Hepatocyte (in vitro differentiated cells): ENCODE data around the gene SYTL3. TPM values are rescaled to one million over a fixed set of nuclear protein-coding genes. Genes with fewer than 3 reads are reported as not detected.

Experiments used
- DNase-seq: peaks from one replicate; pipeline ENCODE4 v3.0.0-alpha.2; 2016; ENCODE audit warnings: low spot score
- H2AFZ ChIP-seq: fragments of 200-600 bp; sonication (generic); 2 replicates; pipeline ENCODE4 v1.6.0; 2016; ENCODE audit warnings: antibody characterized with exemption, mild to moderate bottlenecking
- H3K27ac ChIP-seq: fragments of 200-600 bp; sonication (generic); 2 replicates; pipeline ENCODE4 v1.5.1; 2016; ENCODE audit warnings: mild to moderate bottlenecking
- H3K27me3 ChIP-seq: fragments of 200-600 bp; sonication (generic); 2 replicates; pipeline ENCODE4 v1.6.1; 2016
- H3K36me3 ChIP-seq: fragments of 200-600 bp; sonication (generic); replicated peaks from 2 replicates; pipeline ENCODE4 v1.5.1; 2016; ENCODE audit warnings: low read depth; ENCODE audit not compliant: insufficient read depth
- H3K4me1 ChIP-seq: fragments of 200-600 bp; sonication (generic); 2 replicates; pipeline ENCODE4 v1.5.1; 2016; ENCODE audit warnings: mild to moderate bottlenecking, moderate library complexity; ENCODE audit not compliant: insufficient read depth
- H3K4me2 ChIP-seq: fragments of 200-600 bp; sonication (generic); 2 replicates; pipeline ENCODE4 v1.6.0; 2016
- H3K4me3 ChIP-seq: fragments of 200-600 bp; sonication (generic); 2 replicates; pipeline ENCODE4 v1.5.1; 2016; ENCODE audit warnings: mild to moderate bottlenecking
- H3K79me2 ChIP-seq: fragments of 200-600 bp; sonication (generic); 2 replicates; pipeline ENCODE4 v1.6.0; 2017; ENCODE audit warnings: mild to moderate bottlenecking
- H3K9me2 ChIP-seq: fragments of 200-600 bp; sonication (generic); replicated peaks from 2 replicates; pipeline ENCODE4 v1.6.0; 2017; ENCODE audit warnings: mild to moderate bottlenecking; ENCODE audit not compliant: insufficient read depth
- H3K9me3 ChIP-seq: fragments of 200-600 bp; sonication (generic); 2 replicates; pipeline ENCODE4 v1.5.1; 2016; ENCODE audit warnings: low read depth, mild to moderate bottlenecking
- H4K20me1 ChIP-seq: fragments of 200-600 bp; sonication (generic); 2 replicates; pipeline ENCODE4 v1.6.0; 2016; ENCODE audit warnings: mild to moderate bottlenecking; ENCODE audit not compliant: insufficient read depth, poor library complexity, severe bottlenecking
- EZH2 ChIP-seq: fragments of 200-600 bp; sonication (generic); IDR thresholded peaks from 2 replicates; pipeline ENCODE4 v1.6.1; 2016; ENCODE audit warnings: antibody characterized with exemption, mild to moderate bottlenecking, borderline replicate concordance
- EZH2phosphoT487 ChIP-seq: fragments of 200-600 bp; sonication (generic); IDR thresholded peaks from one replicate; pipeline ENCODE4 v1.6.1; 2018; ENCODE audit warnings: antibody characterized with exemption, mild to moderate bottlenecking, low read depth, moderate library complexity; ENCODE audit not compliant: unreplicated experiment, severe bottlenecking
- WGBS: methylation state at CpG from one replicate; pipeline ENCODE4 v1.1.6; 2016; ENCODE audit warnings: low lambda C conversion rate; ENCODE audit errors: missing lambda C conversion rate; 5-methylcytosine and 5-hydroxymethylcytosine counted together
- polyA plus RNA-seq: library from polyadenylated mRNA; unstranded; fragments of >200 nt; fragmentation: Nextera tagmentation; extraction: Ambion mirVana; gene quantifications from 2 replicates; pipeline ENCODE4 v1.2.1, GENCODE V29; 2016
- total RNA-seq: library from RNA; depleted of rRNA; stranded (reverse); fragments of >200 nt; gene quantifications from 2 replicates; pipeline ENCODE4 v1.2.3, GENCODE V29; 2014
- TF ChIP-seq, protein P1 (sequence below): fragments of 200-600 bp; sonication (generic); IDR thresholded peaks from 2 replicates; pipeline ENCODE4 v1.5.1; 2016; ENCODE audit warnings: antibody characterized with exemption, mild to moderate bottlenecking; ENCODE audit not compliant: poor library complexity

The SYTL3 gene
- total and polyA plus RNA-seq, 2 experiments from 2014 or later: 1.4 to 1.5 TPM

DNA sequence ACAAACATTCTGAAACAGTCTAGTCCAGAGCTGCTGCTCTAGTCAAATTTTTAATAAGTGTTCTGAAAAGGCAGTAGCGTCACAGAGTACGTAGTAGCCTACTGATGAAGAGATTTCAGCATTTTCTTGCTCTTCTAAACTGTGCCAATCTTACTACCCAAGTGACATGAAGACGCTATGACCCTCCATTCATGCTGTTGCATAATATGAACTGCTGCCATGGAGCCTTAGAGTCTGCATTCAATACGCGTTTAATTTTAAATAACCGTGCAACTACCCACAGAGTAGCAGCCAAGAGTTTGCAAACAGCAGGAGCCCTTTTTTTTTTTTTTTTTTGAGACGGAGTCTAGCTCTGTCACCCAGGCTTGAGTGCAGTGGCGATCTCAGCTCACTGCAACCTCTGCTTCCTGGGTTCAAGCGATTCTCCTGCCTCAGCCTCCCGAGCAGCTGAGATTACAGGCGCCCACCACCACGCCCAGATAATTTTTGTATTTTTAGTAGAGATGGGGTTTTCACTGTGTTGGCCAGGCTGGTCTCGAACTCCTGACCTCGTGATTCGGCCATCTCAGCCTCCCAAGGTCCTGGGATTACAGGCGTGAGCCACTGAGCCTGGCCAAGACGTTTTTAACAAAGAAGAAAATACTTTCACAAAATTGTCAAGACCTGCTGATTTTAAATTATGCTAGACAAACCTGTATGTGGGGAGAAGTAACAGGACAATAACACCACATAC, 125.0 kb downstream of the SYTL3 start:
- Histone ChIP-seq H2AFZ (no peak overlapping the region), H3K27me3 (no peaks in the 10 kb centered on the region), H3K4me2 (no peak overlapping the region), H3K4me1 (peaks cover 17% of the 10 kb centered on the region), H3K9me2 (no peaks in the 10 kb centered on the region), H3K9me3 (no peaks in the 10 kb centered on the region), H3K27ac (peak overlapping the region; percentile 95), H3K4me3 (no peak overlapping the region), H3K79me2 (peaks cover 88% of the 10 kb centered on the region), H3K36me3 (peaks cover 10% of the 10 kb centered on the region), H4K20me1 (peaks cover 33% of the 10 kb centered on the region)
- 90% methylated on average over 17 of the region's 17 CpGs for WGBS
- peak; percentile 3 for DNase-seq
- no peak for TF ChIP-seq EZH2
- TF ChIP-seq, protein P1, sequence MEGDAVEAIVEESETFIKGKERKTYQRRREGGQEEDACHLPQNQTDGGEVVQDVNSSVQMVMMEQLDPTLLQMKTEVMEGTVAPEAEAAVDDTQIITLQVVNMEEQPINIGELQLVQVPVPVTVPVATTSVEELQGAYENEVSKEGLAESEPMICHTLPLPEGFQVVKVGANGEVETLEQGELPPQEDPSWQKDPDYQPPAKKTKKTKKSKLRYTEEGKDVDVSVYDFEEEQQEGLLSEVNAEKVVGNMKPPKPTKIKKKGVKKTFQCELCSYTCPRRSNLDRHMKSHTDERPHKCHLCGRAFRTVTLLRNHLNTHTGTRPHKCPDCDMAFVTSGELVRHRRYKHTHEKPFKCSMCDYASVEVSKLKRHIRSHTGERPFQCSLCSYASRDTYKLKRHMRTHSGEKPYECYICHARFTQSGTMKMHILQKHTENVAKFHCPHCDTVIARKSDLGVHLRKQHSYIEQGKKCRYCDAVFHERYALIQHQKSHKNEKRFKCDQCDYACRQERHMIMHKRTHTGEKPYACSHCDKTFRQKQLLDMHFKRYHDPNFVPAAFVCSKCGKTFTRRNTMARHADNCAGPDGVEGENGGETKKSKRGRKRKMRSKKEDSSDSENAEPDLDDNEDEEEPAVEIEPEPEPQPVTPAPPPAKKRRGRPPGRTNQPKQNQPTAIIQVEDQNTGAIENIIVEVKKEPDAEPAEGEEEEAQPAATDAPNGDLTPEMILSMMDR: no peak
- TF ChIP-seq EZH2phosphoT487: no peak

DNA sequence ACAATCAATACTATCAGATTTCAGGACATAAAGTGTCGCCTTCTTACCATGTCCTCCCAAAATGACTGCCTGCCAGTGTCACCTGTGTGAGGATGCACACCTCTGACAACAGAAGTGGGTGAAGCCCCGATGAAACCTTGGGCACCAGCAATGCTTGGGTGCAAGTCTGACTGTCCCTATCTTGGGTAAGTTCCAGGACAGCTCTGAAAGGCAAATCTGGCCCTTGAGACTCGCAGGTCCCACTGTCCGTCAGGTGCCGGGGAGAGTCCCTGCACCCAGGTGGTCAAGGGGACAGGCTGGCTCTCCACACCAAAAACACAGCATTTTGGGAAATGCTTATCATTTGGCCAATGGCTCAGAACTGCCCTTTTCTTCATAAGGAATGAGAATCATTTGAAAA, 126.0 kb downstream of the SYTL3 start:
- Histone ChIP-seq H3K27me3 (no peaks in the 10 kb centered on the region), H3K9me2 (no peaks in the 10 kb centered on the region), H3K4me1 (peaks cover 19% of the 10 kb centered on the region), H3K79me2 (peaks cover 91% of the 10 kb centered on the region), H3K4me3 (no peak overlapping the region), H4K20me1 (peaks cover 33% of the 10 kb centered on the region), H3K27ac (peak overlapping the region; percentile 66), H3K4me2 (no peak overlapping the region), H3K36me3 (peaks cover 10% of the 10 kb centered on the region), H3K9me3 (no peaks in the 10 kb centered on the region), H2AFZ (no peak overlapping the region)
- 91% methylated on average over 5 of the region's 5 CpGs for WGBS
- DNase-seq: no peak
- TF ChIP-seq EZH2phosphoT487 (no peak), EZH2 (no peak)
- TF ChIP-seq, protein P1: no peak

DNA sequence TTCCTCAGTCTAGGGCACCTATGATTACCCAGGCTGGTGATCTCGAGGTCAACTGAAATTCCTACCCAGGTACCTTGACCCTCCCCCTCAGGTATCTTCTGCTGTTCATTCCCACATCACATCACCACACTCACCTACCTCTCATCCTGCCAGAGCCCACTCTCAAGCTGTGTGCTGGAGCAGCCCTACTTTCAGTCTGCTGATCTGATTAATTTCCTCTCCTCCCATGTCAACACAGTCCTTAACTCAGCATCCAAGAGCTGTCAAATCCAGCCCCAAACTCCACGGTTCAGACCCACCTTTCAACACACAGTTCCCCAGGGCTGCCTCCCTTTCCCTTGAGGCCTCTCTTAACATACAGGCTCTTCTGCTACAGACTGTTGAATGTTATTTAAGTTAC, 126.9 kb downstream of the SYTL3 start:
- Histone ChIP-seq H3K4me1 (peaks cover 28% of the 10 kb centered on the region), H3K4me2 (no peak overlapping the region), H2AFZ (no peak overlapping the region), H4K20me1 (peaks cover 37% of the 10 kb centered on the region), H3K27ac (peak overlapping the region; percentile 39), H3K36me3 (peaks cover 13% of the 10 kb centered on the region), H3K9me2 (no peaks in the 10 kb centered on the region), H3K9me3 (no peaks in the 10 kb centered on the region), H3K27me3 (no peaks in the 10 kb centered on the region), H3K79me2 (peaks cover 90% of the 10 kb centered on the region), H3K4me3 (no peak overlapping the region)
- WGBS: 86% methylated on average over 2 of the region's 2 CpGs
- no peak for DNase-seq
- TF ChIP-seq EZH2phosphoT487: no peak
- TF ChIP-seq EZH2: no peak
- TF ChIP-seq, protein P1: no peak
